SK-N-SH treated with all-trans-retinoic acid at 6 μM for 48 hours (cell line): ENCODE results near the gene SCYL1.

Experiments
- ATAC-seq: fragments of 200-7000 bp; cut with Tn5 transposase; 3 replicates; pipeline ENCODE4 v1.9.1; 2020; ENCODE audit warnings: mild to moderate bottlenecking, moderate library complexity
- BACH2 ChIP-seq: fragments of 250-450 bp; sonication (Bioruptor Pico); IDR thresholded peaks from 2 replicates; pipeline ENCODE4 v1.9.0; 2021; ENCODE audit warnings: mild to moderate bottlenecking, borderline replicate concordance
- CREB5 ChIP-seq: fragments of 250-450 bp; sonication (Bioruptor Pico); IDR thresholded peaks from 2 replicates; pipeline ENCODE4 v1.5.1; 2020; ENCODE audit warnings: low read depth, mild to moderate bottlenecking, moderate library complexity
- CSDC2 ChIP-seq: fragments of 250-450 bp; sonication (Bioruptor Pico); IDR thresholded peaks from 2 replicates; pipeline ENCODE4 v1.5.0; 2020; ENCODE audit warnings: mild to moderate bottlenecking, moderate library complexity
- CSRNP3 ChIP-seq: fragments of 250-450 bp; sonication (Bioruptor Pico); IDR thresholded peaks from 2 replicates; pipeline ENCODE4 v1.5.1; 2021; ENCODE audit warnings: mild to moderate bottlenecking, moderate library complexity
- GLIS3 ChIP-seq: fragments of 250-450 bp; sonication (Bioruptor Pico); IDR thresholded peaks from 2 replicates; pipeline ENCODE4 v1.5.0; 2020; ENCODE audit warnings: mild to moderate bottlenecking, moderate library complexity
- OSR1 ChIP-seq: fragments of 250-450 bp; sonication (Bioruptor Pico); IDR thresholded peaks from 2 replicates; pipeline ENCODE4 v1.8.0; 2022; ENCODE audit warnings: moderate library complexity, mild to moderate bottlenecking, inconsistent platforms
- PATZ1 ChIP-seq: fragments of 250-450 bp; sonication (Bioruptor Pico); IDR thresholded peaks from 2 replicates; pipeline ENCODE4 v1.8.0; 2020; ENCODE audit warnings: mild to moderate bottlenecking, moderate library complexity, borderline replicate concordance
- POU6F1 ChIP-seq: fragments of 250-450 bp; sonication (Bioruptor Pico); IDR thresholded peaks from 2 replicates; pipeline ENCODE4 v1.8.0; 2021; ENCODE audit warnings: low read depth, mild to moderate bottlenecking, moderate library complexity, borderline replicate concordance
- TCF4 ChIP-seq: fragments of 250-450 bp; sonication (Bioruptor Pico); IDR thresholded peaks from 2 replicates; pipeline ENCODE4 v1.8.0; 2021; ENCODE audit warnings: mild to moderate bottlenecking, moderate library complexity, borderline replicate concordance
- TOX ChIP-seq: fragments of 250-450 bp; sonication (Bioruptor Pico); IDR thresholded peaks from 2 replicates; pipeline ENCODE4 v1.8.0; 2021; ENCODE audit warnings: mild to moderate bottlenecking, moderate library complexity, borderline replicate concordance
- ZFP3 ChIP-seq: fragments of 250-450 bp; sonication (Bioruptor Pico); IDR thresholded peaks from 2 replicates; pipeline ENCODE4 v1.5.0; 2020; ENCODE audit warnings: mild to moderate bottlenecking, moderate library complexity
- ZFP30 ChIP-seq: fragments of 450-650 bp; formaldehyde crosslinking; IDR thresholded peaks from 2 replicates; pipeline ENCODE4 v1.5.0; 2022; ENCODE audit warnings: mild to moderate bottlenecking, moderate library complexity
- ZNF565 ChIP-seq: fragments of 450-650 bp; formaldehyde crosslinking; conservative IDR thresholded peaks from 2 replicates; pipeline ENCODE4 v1.5.0; 2020; ENCODE audit warnings: low read depth, mild to moderate bottlenecking, moderate library complexity

The SCYL1 gene

GRCh38 chr11:65489706-65490320, 35.1 kb upstream of the SCYL1 start (continued):
- no peak for TF ChIP-seq PATZ1 (CRISPR knock-in tag)
- TF ChIP-seq TOX = no peak

GRCh38 chr11:65491163-65491465, 33.8 kb upstream of the SCYL1 start:
- ATAC-seq = no peak
- TF ChIP-seq ZFP3 (CRISPR knock-in tag) (no peak), CREB5 (CRISPR knock-in tag) (no peak), GLIS3 (no peak), CSRNP3 (CRISPR knock-in tag) (no peak), OSR1 (no peak), ZFP30 (no peak), BACH2 (CRISPR knock-in tag) (no peak), PATZ1 (CRISPR knock-in tag) (no peak), TCF4 (CRISPR knock-in tag) (no peak)

GRCh38 chr11:65491614-65492386, 33.1 kb upstream of the SCYL1 start:
- ATAC-seq = peak; percentile 16
- TF ChIP-seq GLIS3 (no peak; the same call in 1 of the 2 replicates), CSDC2 (CRISPR knock-in tag) (peak; percentile 77; the same call in 1 of the 2 replicates), TOX (0 out of 2 replicates have a peak, but pooled peaks have one; percentile 40)
- TF ChIP-seq, all 23 proteins: peak for 2

- TF ChIP-seq CSDC2 (CRISPR knock-in tag) (peak; percentile 87), ZNF565 (no peak)
- no peak for ATAC-seq
Measured at GRCh38 chr11:65492387-65492636, 32.6 kb upstream of the SCYL1 start.

GRCh38 chr11:65492637-65493366, 32.1 kb upstream of the SCYL1 start:
- TF ChIP-seq CSDC2 (CRISPR knock-in tag) (peak; percentile 4; the same call in 1 of the 2 replicates), PATZ1 (CRISPR knock-in tag) (0 out of 2 replicates have a peak, but pooled peaks have one; percentile 46), POU6F1 (CRISPR knock-in tag) (no peak)
- TF ChIP-seq, all 23 proteins: peak for 2
- peak; percentile 22 for ATAC-seq
